ENCODE data around the gene SYNGR1.

SYNGR1 gene, protein sequence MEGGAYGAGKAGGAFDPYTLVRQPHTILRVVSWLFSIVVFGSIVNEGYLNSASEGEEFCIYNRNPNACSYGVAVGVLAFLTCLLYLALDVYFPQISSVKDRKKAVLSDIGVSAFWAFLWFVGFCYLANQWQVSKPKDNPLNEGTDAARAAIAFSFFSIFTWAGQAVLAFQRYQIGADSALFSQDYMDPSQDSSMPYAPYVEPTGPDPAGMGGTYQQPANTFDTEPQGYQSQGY

DNA sequence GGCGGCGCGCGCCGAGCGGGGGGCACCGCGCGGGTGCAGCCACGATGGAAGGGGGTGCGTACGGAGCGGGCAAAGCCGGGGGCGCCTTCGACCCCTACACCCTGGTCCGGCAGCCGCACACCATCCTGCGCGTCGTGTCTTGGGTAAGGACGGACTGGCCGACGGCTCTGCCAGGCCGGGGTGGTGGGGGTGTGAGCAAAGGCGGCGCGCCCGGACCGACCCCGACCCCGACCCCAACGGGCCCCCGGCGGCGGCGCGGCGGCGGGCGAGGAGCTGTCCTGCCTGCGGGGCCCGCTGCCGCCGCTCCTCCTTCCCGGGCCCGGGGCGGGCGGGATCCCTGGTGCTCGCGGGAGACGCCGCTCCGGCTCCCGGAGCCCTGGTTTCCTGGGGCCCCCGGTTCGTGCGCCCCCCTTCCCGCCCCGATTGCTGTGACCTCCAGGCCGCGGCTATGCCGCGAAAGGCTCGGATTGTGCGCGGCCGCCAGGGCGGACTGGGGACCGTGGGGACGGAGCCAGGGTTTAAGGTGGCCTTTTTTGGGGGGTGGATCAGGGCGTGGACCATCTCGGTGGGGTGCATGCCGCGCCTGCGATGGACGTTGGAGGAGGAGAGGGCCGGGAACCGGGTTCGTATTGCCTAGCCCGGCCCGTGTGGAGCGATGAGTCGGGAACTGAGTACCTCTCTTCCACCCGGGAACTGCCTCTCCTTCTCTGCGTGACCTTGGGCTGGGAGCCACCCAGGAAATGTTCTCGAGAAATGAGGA is at the start of gene SYNGR1:
SYNGR1 (plus strand) TSS at position 25 of the 760 bp plus-strand sequence; CDS start at position 45, 20 bp downstream.
- DNase-seq (ENCODE audit: low read depth in 3 of 3, low spot score in 1 of 3): peak in 1 of 3 donors; percentile 8

DNA sequence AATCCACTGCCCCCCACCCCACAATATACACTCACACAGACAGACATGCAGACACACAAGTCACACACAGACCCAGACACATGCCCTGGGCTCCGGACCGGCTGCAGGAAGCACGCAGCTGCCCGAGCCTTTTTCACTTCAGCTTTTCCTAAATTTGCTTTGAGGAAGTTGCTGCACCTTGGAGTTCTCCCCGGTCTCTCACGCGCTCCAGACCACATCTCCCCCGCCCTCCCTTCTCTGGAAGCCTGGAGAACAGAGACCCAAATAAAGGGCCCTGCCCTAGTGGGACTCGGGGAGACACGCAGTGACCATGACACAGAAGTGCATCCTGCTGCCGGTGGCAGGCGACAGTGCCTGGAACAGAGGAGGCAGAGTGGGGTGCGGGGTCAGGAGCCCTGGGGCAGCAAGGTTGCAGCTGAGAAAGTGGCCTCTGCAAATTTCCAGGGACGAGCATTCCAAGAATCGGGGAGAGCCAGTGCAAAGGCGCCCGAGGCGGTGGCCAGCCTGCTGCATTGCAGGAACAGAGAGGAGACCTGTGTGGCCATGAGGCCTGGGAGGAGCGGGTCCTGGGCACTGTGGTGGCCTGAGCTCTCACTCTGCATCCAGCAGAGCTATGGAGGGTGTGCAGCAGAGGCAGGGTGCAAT is 49.5 kb upstream of the SYNGR1 start:
- no peak for DNase-seq (ENCODE audit: low read depth in 3 of 3, low spot score in 1 of 3)

DNA sequence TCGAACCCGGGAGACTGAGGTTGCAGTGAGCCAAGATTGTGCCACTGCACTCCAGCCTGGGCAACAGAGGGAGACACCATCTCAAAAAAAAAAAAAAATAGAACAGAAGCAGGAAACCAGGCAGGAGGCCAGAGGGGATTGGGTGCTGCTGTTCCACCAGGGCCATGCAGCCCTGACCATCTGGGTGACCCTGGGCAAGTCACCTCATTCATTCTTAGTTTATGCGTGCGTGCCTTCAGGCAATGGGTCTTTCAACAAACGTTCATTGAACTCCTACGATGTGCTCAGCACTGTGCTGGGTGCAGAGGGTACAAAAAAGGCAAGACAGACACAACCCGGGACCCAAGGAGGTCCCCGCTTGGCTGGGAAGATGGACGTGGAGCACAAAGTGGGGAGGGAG is 48.7 kb upstream of the SYNGR1 start:
- DNase-seq (ENCODE audit: low read depth in 3 of 3, low spot score in 1 of 3): no peak

DNA sequence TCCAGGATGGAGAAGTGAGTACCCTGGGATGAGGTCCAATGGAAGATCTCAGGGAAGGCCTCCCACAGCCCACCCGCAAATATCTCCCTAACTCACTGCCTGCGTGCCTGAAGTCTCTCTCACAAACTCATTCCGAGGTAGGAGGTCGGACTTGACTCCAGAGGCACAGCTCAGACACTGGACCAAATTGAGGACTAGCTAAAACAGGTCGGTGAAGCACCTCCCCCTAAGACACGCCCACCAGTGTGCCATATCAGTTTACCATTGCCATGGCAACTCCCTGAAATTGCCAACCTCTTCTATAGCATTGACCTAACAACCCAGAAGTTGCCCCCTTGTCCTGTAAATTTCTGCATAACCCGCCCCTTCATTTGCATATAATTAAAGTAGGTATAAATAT is 47.9 kb upstream of the SYNGR1 start:
- DNase-seq (ENCODE audit: low read depth in 3 of 3, low spot score in 1 of 3): no peak

DNA sequence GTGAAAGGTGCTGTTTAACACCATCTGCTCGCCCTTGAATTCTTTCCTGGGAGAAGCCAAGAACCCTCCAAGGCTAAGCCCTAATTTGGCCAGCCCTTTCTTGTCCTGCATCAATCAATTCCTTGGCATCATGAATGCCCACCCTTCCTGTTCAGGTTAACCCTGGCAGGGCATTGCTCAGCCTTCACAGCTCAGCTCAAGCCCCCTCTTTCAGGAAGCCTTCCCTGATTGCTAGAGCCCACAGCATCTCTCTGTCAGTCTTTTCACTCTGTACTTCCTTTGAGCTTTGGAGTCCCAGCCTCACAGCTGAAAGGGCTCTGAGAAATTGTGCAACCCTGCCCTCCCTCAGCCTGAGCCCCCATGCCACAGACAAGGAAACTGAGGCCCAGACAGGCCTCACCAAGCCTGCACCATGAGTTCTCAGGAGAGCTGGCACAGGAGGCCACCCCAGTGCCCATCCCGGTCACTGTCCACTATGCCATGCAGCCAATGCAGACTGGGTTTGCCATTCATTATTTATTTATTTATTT is 47.3 kb upstream of the SYNGR1 start:
- DNase-seq (ENCODE audit: low read depth in 3 of 3, low spot score in 1 of 3): no peak

DNA sequence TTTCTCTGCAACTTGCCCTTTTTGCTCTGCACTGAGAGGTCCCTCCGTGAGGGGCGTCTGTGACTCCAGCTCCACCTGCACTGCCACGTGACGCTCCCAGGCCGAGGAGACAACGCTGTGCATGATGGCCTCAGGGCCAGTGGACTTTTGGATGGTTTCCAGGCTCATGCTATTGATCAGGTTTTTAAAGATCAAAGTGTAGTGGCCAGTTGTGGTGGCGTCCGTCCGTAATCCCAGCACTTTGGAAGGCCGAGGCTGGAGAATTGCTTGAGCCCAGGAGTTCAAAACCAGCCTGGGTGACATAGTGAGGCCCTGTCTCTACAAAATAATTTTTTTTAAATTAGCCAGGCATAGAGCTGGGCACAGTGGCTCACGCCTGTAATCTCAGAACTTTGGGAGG is 46.4 kb upstream of the SYNGR1 start:
- no peak for DNase-seq (ENCODE audit: low read depth in 3 of 3, low spot score in 1 of 3)

DNA sequence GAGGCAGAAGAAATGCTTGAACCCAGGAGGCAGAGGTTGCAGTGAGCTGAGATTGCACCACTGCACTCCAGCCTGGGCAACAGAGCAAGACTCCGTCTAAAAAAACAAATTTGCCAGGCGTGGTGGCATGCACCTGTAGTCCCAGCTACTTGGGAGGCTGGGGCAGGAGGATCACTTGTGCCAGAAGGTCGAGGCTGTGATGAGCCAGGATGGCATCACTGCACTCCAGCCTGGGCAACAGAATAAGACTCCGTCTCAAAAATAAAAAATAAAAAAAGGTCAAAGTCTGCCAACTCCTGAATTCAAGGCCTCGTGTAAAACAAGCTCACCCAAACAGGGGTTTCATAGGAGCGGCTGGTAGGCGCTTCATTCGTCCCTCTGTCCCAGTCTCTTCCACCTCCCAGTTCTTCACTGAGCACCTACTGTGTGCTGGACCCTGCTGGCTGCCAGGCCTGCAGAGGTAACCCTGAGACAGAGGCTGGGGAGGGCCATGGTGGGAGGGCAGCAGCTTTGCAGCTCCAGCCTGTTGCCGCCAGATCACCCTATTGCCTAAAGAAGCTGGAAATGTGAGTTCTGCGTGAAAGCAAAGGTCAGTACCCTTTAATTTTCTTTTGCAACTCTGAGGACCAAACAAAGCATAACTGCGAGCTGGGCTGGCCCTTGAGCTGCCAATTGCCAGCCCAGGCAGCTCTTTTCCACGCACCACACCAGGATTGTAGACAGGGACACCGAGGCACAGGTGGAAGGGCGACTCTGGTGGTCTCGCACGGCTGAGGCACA is 45.7 kb upstream of the SYNGR1 start:
- no peak for DNase-seq (ENCODE audit: low read depth in 3 of 3, low spot score in 1 of 3)

DNA sequence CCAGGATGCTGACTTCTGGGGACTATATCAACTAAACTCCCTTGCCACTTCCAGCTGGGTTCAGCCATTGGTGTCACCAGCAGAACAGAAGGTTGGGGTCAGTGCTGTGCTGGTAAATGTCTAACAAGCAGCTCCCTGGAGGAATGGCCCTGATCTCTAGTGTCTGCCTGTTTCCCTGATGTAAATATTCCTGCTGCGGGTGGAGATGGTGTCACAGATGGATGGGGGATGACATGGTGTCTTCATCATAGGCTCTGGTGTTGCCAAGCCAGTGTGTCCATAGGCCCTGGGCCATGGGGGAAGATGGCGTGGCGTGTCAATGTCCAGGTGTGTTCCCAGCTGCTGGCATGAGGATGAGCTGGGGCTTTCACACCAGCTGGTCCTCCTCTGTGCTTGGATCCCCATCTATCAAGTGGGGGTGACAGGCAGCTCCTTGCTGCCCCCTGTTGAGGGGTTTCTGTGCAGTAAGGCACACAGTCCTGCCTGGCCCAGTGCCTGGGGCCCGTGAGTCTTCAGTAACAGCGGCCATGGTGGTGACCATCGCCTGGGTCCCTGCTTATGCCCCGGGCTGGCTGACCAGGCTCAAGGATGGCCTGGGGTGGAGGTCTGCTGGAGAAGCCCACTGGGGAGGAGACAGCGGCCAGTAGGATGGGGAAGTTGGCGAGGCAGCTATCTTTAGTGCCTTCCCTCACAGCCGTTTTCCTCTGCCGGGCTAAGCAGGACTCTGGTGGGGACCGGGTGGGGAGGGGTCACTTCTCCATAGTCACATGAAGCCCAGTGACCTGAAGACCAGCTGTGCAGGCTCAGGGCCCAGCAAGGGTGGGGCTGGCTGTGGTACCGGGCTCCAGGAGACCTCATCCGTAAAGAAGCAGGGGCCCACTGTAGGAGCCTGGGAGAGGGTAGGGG is 43.1 kb upstream of the SYNGR1 start:
- peak in 1 of 3 donors; percentile 15 for DNase-seq (ENCODE audit: low read depth in 3 of 3, low spot score in 1 of 3)

DNA sequence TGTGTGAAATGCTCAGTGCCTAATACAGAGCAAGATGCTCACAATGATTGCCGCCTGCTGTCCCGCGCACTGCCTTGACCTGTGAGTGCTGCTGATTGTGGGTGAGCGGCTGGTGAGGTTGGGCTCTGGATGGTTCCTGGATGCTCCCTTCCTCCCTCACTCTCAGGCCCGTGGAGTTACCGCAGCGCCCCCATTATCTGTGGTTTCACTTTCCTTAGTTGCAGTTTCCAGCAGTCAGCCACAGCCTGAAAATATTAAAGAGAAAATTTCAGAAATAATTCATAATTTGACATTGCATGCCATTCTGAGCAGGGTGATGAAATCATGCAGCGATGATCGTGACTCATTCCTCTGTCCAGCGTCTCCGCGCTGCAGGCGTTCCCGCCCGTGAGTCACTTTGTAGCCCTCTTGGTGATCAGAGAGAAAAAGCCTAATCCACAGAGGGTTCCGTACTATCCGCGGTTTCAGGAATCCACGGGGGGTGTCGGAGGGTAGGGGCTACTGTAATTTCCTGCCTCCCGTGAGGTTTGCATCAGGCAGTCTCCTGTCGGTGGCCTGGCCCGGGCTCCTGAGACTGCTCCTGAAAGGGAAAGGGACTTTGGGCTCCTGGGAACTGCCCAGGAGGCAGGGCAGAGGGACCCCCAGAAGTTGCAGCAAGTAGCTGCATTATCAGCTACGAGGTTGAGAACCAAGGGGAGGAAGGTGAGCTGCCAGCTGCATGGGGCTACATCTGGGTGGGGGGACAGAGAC is 41.0 kb upstream of the SYNGR1 start:
- no peak for DNase-seq (ENCODE audit: low read depth in 3 of 3, low spot score in 1 of 3)

DNA sequence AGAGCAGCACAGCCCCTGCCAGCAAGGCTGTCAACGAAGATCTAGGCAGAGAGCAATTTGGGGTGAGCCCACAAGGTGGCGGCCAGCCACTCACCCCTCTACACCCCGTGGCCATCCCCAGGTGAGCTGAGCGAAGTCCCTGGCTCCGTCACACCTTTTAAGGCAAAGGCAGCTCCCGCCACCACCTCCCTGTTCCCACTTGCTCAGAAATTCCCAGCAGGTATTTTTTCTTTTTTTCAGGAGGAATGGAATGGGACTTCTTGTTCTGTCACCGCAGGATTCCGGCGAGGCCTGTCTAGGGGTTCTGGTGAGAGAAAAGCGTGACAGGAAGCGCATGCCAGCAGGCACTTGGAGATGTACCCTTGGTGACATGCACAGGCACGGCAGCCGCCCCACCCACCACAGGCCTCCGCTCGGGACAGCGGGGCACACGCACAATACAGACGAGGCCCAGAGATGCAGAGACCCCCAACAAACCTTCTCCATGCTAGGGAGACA is 40.4 kb upstream of the SYNGR1 start:
- DNase-seq (ENCODE audit: low read depth in 3 of 3, low spot score in 1 of 3): no peak

DNA sequence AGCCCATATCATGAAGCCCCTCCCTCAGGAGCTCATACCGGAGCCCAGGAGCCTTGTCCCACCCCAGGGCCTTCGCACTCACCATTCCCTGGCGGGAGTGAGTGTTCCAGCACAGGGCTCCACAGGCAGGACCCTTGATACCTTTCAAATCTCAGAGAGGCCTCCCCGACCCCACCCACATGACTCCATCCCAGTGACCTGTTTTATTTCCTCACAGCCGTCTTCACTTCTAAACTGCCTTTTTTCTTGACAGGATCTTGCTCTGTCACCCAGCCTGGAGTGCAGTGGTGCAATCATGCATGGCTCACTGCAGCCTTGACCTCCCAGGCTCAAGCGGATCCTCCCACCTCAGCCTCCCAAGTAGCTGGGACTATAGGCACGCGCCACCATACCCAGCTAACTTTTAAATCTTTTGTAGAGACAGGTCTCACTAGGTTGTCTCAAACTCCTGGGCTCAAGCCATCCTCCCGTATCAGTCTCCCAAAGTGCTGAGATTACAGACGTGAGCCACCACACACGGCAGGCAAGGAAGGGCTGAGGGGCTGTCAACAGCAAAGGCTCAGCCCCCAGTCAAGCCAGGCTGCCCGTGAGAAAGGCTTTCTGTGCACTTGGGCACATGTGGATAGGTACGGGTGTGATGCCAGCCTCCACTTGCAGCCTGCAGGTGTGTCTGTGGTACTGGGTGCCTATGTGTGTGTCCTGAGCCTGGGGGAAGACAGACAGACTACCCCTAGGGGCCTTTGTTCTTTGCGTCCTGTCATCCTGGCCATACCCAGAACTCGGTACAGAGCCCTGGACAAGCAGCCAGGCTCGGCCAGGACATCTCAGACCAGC is 39.7 kb upstream of the SYNGR1 start:
- DNase-seq (ENCODE audit: low read depth in 3 of 3, low spot score in 1 of 3): no peak

DNA sequence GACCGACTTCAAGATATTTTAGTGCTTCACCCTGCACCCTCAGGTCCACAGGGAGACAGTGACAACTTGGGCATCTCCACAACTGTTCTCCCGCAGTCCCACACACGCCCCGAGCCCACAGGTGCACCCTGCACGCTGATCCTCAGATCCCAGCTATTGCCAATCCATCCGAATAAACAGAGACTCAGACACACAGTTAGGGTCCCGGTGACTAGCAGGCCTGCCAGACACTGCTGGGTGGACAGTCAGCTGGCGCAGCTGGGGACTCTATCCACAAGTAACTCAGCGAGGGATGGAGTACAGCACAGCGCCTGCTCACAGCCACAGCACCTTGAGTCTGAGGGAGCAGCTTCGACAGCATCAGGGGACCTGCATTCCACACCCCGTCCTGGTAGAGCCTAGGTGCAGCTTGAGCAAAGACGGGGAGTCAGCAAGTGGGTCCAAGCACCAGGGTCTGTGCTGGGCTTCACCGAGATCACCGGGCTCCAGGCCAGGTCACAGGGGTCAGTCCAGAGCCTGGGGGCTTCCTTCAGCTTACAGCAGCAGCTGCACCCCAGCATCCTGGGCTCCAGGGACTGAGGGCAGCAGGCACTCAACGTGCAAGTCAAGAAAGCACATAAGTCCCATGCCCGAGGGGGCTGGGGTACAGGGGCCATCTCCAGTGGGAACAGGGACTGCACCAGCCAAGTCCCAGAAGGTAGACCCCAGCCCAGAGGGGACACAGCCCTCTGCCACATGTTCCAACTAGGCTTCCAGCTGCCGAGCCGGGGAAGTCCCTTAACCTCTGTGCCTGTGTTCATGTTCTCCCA is 38.0 kb upstream of the SYNGR1 start:
- DNase-seq (ENCODE audit: low read depth in 3 of 3, low spot score in 1 of 3): no peak

DNA sequence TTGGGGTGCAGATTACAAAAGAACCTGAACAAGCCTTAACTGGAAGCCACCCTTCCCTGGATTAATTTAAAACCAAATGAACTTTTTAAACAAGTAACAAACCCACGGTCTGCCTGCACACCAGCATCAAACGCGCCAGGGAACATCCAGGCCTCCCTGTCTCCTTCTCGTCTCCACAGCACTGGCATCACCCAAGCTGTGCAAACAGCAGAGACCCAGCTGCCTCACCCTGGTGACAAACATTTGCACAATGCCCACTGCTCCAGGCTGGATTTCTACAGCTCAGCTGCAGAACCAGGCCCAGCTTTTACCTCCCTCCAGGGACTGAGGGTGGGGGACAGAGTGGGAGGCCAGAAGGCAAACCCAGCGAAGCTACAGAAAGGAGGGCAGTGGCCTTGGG is 37.4 kb upstream of the SYNGR1 start:
- no peak for DNase-seq (ENCODE audit: low read depth in 3 of 3, low spot score in 1 of 3)

DNA sequence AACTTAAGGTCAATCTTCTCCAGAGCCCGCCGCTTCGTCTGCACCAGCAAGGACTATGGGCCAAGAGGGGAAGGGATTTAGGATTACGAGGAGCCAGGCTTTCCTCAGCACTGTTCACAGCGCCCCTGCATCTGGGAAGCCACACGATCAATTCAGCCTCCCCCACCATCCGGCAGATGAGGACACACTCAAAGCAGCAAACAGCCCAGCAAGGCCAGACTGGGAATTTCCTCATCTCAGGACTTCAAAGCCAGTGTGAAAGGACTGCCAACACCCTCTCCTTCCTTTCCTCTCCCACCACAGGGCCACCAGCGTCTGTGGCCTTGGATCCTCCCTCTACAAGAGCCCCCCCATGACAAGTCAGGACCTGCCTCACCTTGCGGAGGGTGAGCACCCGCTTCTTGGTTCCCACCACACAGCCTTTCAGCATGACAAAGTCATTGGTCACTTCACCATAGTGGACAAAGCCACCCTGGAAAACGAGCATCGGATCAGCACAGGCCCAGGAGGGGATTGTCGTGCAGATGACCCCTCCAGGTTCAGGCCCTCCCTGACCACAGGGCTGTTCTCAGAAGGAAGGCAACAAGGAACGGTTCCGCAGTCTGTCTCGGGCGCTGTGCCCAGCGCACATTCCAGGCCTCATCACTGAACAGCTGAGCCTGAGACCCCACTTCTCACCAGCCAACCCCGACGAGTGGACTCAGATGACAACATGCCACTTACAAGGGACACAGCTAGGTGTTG is 36.4 kb upstream of the SYNGR1 start:
- no peak for DNase-seq (ENCODE audit: low read depth in 3 of 3, low spot score in 1 of 3)

DNA sequence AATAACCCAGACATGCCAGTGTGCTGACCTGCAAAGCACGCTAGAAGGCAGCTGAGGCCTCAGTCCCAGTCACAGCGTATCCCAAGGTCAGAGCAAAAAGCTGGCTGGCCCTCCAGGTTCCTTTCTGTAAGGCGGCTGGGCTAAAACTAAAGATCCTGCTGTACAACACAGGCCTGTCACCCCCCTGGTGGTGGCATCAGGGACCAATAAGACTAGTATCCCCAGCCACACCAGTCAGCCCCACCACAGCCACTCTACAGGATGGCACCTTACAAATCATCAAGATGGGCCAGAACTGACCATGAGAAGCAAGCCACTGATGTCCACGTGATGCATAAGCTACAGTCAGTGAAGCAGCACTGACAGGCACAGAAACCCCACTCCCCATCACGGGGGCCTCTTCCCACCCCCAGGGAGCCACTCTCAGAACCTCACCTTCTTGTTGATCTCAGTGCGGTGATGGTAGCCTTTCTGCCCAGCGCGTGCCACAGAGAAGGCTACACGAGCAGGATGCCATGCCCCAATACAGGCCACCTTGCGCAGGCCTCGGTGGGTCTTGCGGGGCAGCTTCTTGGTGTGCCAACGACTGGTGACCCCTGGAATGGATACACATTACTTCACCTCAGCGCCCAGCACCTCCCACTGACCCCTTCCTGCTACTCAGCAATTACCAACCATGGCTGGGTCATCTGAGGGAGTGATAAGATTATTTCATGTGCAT is 35.4 kb upstream of the SYNGR1 start:
- DNase-seq (ENCODE audit: low read depth in 3 of 3, low spot score in 1 of 3): no peak

DNA sequence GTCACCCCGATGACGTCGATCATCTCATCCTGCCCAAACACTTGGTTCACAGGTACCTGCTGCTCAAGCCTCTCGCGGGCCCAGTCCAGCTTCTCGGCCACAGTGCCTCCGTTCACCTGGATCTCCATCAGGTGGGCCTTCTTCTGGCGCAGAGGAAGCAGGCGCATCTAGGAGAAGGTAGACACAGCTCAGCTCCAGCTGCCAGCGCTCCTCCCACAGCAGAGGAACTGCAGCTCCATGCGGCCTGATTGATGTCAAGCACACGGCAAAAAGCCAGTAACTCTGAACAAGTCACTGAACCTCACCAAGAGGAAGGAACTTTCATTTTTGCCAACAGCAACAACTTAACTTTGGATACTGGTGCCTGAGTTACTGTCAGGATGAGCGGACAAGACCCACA is 34.4 kb upstream of the SYNGR1 start:
- DNase-seq (ENCODE audit: low read depth in 3 of 3, low spot score in 1 of 3): no peak
